ENCODE data around the gene APOC3. TPM values are rescaled to one million over a fixed set of nuclear protein-coding genes. Genes with fewer than 3 reads are reported as not detected.

The APOC3 gene
- total and polyA plus RNA-seq, 2 of the 4 experiments (the other 2 are of a cell fraction), result not detected

GRCh38 chr11:116830184-116830912, 641 bp downstream of the APOC3 start:
- H3K4ac ChIP-seq (ENCODE audit: low read depth, low read length), result no peak overlapping the region
- H3K36me3 ChIP-seq (ENCODE audit: control insufficient read depth, insufficient read depth, low read length), result no peaks in the 10 kb centered on the region
- no peak overlapping the region for H2BK15ac ChIP-seq (ENCODE audit: low read depth, low read length)
- H3K4me1 ChIP-seq (ENCODE audit: control insufficient read depth, insufficient read depth, low read length), result peaks cover 6% of the 10 kb centered on the region; the same call in 1 of the 2 replicates
- no peak overlapping the region for H2BK120ac ChIP-seq (ENCODE audit: low read depth, low read length)
- no peak overlapping the region for H3K27ac ChIP-seq (ENCODE audit: insufficient read depth, low read length)
- TF ChIP-seq CEBPB (IDR thresholded peaks at IDR 0.05; ENCODE audit: low read depth, low read length), result no peak
- no peak for TF ChIP-seq MAFK (IDR thresholded peaks at IDR 0.05; ENCODE audit: low read depth, low read length)
- TF ChIP-seq RCOR1 (IDR thresholded peaks at IDR 0.05; ENCODE audit: insufficient replicate concordance, low read length), result no peak
- TF ChIP-seq BHLHE40 (IDR thresholded peaks at IDR 0.05; ENCODE audit: low read depth, low read length), result no peak
- TF ChIP-seq ELK1 (IDR thresholded peaks at IDR 0.05; ENCODE audit: borderline replicate concordance, low read depth, low read length), result no peak
- DNase-seq (no peak), ATAC-seq (ENCODE audit: low read depth) (no peak)
- ChIA-PET CTCF (no interaction called here), POLR2A (ENCODE audit: unreplicated experiment) (interaction anchor here (0.6 kb wide), 1 partner anchor 115 kb away, joined by 4 read pairs; no protein-coding TSS in a partner anchor)
- no peak overlapping the region for H4K8ac ChIP-seq (ENCODE audit: low read depth in 2 of 2, low read length in 2 of 2)
- no peak overlapping the region for H3K14ac ChIP-seq (replicated peaks; ENCODE audit: low read depth, low read length)
- H3K23ac ChIP-seq (ENCODE audit: low read depth, low read length), result no peak overlapping the region
- no peaks in the 10 kb centered on the region; the same call in 1 of the 2 replicates for H3K9me1 ChIP-seq (ENCODE audit: insufficient read depth, low read length)
- no peaks in the 10 kb centered on the region for H3K79me1 ChIP-seq (ENCODE audit: low read depth in 1 of 2, low read length in 2 of 2)
- no peak overlapping the region for H4K91ac ChIP-seq (ENCODE audit: insufficient read depth, low read depth, low read length)
- no peak overlapping the region for H2AK9ac ChIP-seq (replicated peaks; ENCODE audit: low read depth, low read length, poor library complexity)
- no CpG with 5 or more reads among the region's 17 CpGs for WGBS, 2 experiments (ENCODE audit: extremely low coverage in 2 of 2, insufficient read length in 1 of 2)
- no TSS peak for BruUV-seq (replicated peaks)
- no peaks in the 10 kb centered on the region for H4K20me1 ChIP-seq (ENCODE audit: insufficient read depth, low read length)
- no peak overlapping the region for H3K18ac ChIP-seq (ENCODE audit: low read depth, low read length)
- H3K27me3 ChIP-seq (ENCODE audit: control insufficient read depth, insufficient read depth, low read length), result peaks cover 8% of the 10 kb centered on the region; the same call in 1 of the 2 replicates
- H2BK20ac ChIP-seq (ENCODE audit: low read depth, low read length), result no peak overlapping the region
- H2AK5ac ChIP-seq (ENCODE audit: low read depth, low read length), result no peak overlapping the region
- intact Hi-C loops (cut with micrococcal nuclease), result no loop called here
- in situ Hi-C loops (cut with MboI; ENCODE audit: low sequenced_read_pairs), result no loop called here
- dilution Hi-C loops (cut with HindIII; ENCODE audit: low sequenced_read_pairs, unreplicated experiment), result no loop called here
- H3K4me2 ChIP-seq (ENCODE audit: low read depth, low read length), result no peak overlapping the region
- H3K56ac ChIP-seq (ENCODE audit: extremely low read depth, insufficient read depth, low read length), result no peak overlapping the region
- H3K4me3 ChIP-seq (ENCODE audit: insufficient read depth, low read depth, low read length), result no peak overlapping the region
- H2BK5ac ChIP-seq (ENCODE audit: low read depth, low read length, poor library complexity, severe bottlenecking), result no peak overlapping the region
- no peaks in the 10 kb centered on the region for H3K9me3 ChIP-seq (ENCODE audit: control insufficient read depth, insufficient read depth, low read length)
- no peak overlapping the region for H3K9ac ChIP-seq (ENCODE audit: low read depth, low read length)
- H2AFZ ChIP-seq (replicated peaks; ENCODE audit: low read length, poor library complexity), result no peak overlapping the region
- H4K5ac ChIP-seq (ENCODE audit: low read depth, low read length), result no peak overlapping the region
